GM12873 (cell line): ENCODE results near the gene DCP2.

Source experiments
- CTCF ChIP-seq: IDR thresholded peaks from 2 replicates; pipeline ENCODE4 v1.5.1; 2012; ENCODE audit warnings: low read depth, mild to moderate bottlenecking, moderate library complexity, low read length, control low read depth; ENCODE audit not compliant: insufficient read depth; ENCODE audit errors: missing control alignments

The DCP2 gene

GRCh38 chr5:112935675-112936074 is 40.9 kb upstream of the DCP2 start:
- no peak for TF ChIP-seq CTCF

GRCh38 chr5:112938286-112938685 is 38.3 kb upstream of the DCP2 start:
- no peak for TF ChIP-seq CTCF

GRCh38 chr5:112940670-112941069 is 35.9 kb upstream of the DCP2 start:
- no peak for TF ChIP-seq CTCF

- TF ChIP-seq CTCF, result no peak
These were observed 28.1 kb upstream of the DCP2 start for GRCh38 chr5:112948458-112948857.

GRCh38 chr5:112951124-112951702 is 25.4 kb upstream of the DCP2 start:
- no peak for TF ChIP-seq CTCF

- no peak for TF ChIP-seq CTCF
These were observed 20.0 kb upstream of the DCP2 start for GRCh38 chr5:112956606-112957005.

GRCh38 chr5:112957036-112957808 is 19.4 kb upstream of the DCP2 start:
- no peak for TF ChIP-seq CTCF
